ENCODE results near the gene RINL. TPM values are rescaled to one million over a fixed set of nuclear protein-coding genes. Genes with fewer than 3 reads are reported as not detected.

Gene RINL
- total RNA-seq, 4 donors from 2014 or later: 0.95 to 3.3 (median 2.9) TPM

DNA sequence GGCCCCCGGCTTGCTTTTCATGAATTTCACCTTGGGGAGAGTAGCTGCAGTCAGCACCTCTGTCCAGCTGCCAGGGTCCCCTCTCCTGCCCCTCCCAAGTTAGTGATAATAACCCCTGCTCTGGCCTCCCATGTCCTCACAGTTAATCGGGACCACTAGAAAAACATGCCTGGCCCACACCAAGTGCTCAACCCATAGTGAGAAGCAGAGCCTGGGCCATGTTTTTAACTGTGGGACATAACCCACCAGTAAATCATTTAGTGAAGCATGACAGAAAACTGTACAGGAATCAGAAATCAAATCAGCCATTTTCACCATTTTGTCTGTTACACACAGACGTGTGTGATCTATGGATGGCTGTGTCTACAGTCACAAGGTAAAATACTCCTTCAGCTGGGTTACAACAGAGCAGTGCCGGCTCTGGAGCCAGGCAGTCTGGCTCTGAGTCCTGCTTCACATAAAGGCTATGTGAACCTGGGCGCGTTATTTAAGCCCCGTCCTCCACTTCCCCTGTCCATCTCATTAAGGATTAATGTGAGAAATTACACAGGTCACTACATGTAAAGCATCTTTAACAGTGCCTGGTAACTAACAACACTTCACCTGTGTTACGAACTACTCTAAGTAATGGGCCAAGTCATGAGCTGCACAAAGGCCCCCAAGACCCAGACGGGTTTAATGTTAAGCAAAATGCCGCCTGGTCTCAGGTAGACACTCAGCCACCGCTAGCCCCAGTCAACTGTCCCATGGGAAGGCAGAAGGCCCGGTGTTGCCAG, 38.9 kb downstream of the RINL start:
- H3K36me3 ChIP-seq: peaks cover 12 to 85% of the 10 kb centered on the region in 2 donors
- in situ Hi-C loops (cut with MboI; ENCODE audit: low sequenced_read_pairs in 4 of 4) (loop anchor here in 2 of 4 donors (10.0 to 25.0 kb wide), 3 partner anchors 66 to 452 kb away; partner anchors contain the start of genes ACTN4 (in 1 of the 2), GGN (in 1 of the 2) and SPRED3 (in 1 of the 2)), intact Hi-C loops (cut with DNase I; ENCODE audit: low total_unique reads) (loop anchor here (10.0 kb wide), 2 partner anchors 404 to 566 kb away; partner anchors contain the start of genes RYR1 and ZFP36)
- H3K9me3 ChIP-seq: no peaks in the 10 kb centered on the region
- peak in 1 of 2 donors; percentile 51 for ATAC-seq
- peak in 1 of 2 donors; percentile 67 for DNase-seq
- peaks cover 70 to 72% of the 10 kb centered on the region in 2 donors for H3K4me1 ChIP-seq
- TF ChIP-seq POLR2A (IDR thresholded peaks at IDR 0.05): peak in 1 of 2 donors; percentile 18
- TF ChIP-seq, protein P1, sequence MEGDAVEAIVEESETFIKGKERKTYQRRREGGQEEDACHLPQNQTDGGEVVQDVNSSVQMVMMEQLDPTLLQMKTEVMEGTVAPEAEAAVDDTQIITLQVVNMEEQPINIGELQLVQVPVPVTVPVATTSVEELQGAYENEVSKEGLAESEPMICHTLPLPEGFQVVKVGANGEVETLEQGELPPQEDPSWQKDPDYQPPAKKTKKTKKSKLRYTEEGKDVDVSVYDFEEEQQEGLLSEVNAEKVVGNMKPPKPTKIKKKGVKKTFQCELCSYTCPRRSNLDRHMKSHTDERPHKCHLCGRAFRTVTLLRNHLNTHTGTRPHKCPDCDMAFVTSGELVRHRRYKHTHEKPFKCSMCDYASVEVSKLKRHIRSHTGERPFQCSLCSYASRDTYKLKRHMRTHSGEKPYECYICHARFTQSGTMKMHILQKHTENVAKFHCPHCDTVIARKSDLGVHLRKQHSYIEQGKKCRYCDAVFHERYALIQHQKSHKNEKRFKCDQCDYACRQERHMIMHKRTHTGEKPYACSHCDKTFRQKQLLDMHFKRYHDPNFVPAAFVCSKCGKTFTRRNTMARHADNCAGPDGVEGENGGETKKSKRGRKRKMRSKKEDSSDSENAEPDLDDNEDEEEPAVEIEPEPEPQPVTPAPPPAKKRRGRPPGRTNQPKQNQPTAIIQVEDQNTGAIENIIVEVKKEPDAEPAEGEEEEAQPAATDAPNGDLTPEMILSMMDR (IDR thresholded peaks at IDR 0.05 in 4 of 5, conservative IDR thresholded peaks at IDR 0.05 in 1 of 5): no peak
- peak overlapping the region; percentile 91 to 100 (median 98) for H3K27ac ChIP-seq
- no peak overlapping the region for H3K4me3 ChIP-seq
- no peaks in the 10 kb centered on the region for H3K27me3 ChIP-seq

DNA sequence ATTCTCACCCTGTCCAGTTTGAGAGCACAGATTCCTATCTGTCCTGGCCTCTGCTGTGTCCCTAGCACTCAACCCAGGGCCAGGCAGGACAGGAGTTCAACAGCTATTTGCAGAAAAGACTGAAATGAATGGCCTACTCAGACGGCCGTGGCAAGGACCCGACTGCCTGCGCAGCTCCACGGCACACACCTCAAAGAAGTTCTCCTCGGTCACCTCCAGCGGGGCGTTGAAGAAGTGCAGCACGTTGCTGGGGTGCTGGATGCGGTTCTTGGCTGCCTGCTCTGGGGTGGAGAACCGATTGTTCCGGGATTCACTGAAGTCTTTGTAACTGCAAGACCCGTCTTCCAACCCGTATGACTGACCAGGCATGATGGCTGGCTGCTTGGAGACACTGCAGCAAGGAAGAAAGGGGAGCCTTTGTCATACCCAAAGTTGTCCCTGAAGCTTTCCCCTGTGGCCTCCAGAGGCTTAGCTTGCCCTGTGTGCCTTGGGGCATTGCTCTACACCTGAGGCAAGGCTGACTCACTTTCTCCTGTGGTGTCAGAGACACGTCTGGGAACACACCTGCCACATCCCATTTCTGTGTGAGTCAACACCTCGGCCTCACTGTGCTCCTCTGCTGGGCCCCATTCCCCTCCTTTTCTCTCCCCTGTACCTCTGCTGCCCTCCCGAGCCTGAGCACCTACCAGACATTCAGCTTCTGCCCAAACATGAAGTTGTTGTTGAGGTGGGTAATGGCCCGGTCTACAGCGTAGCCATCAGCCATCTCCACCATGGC, 39.7 kb downstream of the RINL start:
- Histone ChIP-seq H3K4me3 (no peak overlapping the region), H3K9me3 (no peaks in the 10 kb centered on the region), H3K27me3 (no peaks in the 10 kb centered on the region), H3K4me1 (peaks cover 70 to 71% of the 10 kb centered on the region in 2 donors), H3K36me3 (peaks cover 12 to 77% of the 10 kb centered on the region in 2 donors), H3K27ac (peak overlapping the region; percentile 91 to 100 (median 98))
- DNase-seq (peak in 1 of 2 donors; percentile 82), ATAC-seq (peak; percentile 22 to 60)
- TF ChIP-seq POLR2A (IDR thresholded peaks at IDR 0.05): peak in 1 of 2 donors; percentile 25
- TF ChIP-seq, protein P1 (IDR thresholded peaks at IDR 0.05 in 4 of 5, conservative IDR thresholded peaks at IDR 0.05 in 1 of 5): peak in 2 of 5 experiments; percentile 30 to 40
- in situ Hi-C loops (cut with MboI; ENCODE audit: low sequenced_read_pairs in 4 of 4): loop anchor here in 2 of 4 donors (10.0 to 25.0 kb wide), 3 partner anchors 66 to 451 kb away; partner anchors contain the start of genes ACTN4 (in 1 of the 2), GGN (in 1 of the 2) and SPRED3 (in 1 of the 2)
- intact Hi-C loops (cut with DNase I; ENCODE audit: low total_unique reads): loop anchor here (10.0 kb wide), 2 partner anchors 404 to 566 kb away; partner anchors contain the start of genes RYR1 and ZFP36

DNA sequence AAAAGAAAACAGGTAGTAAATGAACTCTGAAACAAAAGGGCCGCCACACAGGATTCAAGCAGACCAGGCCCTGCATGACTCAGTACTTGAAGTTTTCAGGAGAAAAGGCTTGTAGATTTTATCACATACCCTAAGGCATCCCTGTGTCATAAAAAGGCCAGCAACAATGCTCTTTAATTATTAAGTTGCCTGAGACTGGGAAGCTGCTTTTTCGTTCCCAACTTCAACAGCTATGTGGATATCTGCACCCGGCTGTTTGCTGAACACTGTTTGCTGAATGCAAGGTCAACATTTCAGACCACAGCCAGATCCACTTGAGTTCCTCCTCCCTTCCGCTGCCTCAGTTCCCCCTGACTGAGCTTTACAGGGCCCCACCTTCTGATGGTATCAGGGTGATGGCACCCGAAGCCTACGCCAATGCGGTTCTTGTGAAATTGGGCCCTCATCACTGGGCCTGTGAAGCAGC, 40.4 kb downstream of the RINL start:
- in situ Hi-C loops (cut with MboI; ENCODE audit: low sequenced_read_pairs in 4 of 4): loop anchor here in 2 of 4 donors (10.0 to 25.0 kb wide), 3 partner anchors 67 to 450 kb away; partner anchors contain the start of genes ACTN4 (in 1 of the 2), GGN (in 1 of the 2) and SPRED3 (in 1 of the 2)
- Histone ChIP-seq H3K27ac (peak overlapping the region; percentile 91 to 100 (median 98)), H3K4me1 (peaks cover 69 to 76% of the 10 kb centered on the region in 2 donors), H3K4me3 (no peak overlapping the region), H3K36me3 (peaks cover 12 to 70% of the 10 kb centered on the region in 2 donors), H3K9me3 (no peaks in the 10 kb centered on the region), H3K27me3 (no peaks in the 10 kb centered on the region)
- DNase-seq (no peak), ATAC-seq (no peak)
- TF ChIP-seq POLR2A (IDR thresholded peaks at IDR 0.05): no peak
- intact Hi-C loops (cut with DNase I; ENCODE audit: low total_unique reads): loop anchor here (10.0 kb wide), 2 partner anchors 403 to 567 kb away; partner anchors contain the start of genes RYR1 and ZFP36

DNA sequence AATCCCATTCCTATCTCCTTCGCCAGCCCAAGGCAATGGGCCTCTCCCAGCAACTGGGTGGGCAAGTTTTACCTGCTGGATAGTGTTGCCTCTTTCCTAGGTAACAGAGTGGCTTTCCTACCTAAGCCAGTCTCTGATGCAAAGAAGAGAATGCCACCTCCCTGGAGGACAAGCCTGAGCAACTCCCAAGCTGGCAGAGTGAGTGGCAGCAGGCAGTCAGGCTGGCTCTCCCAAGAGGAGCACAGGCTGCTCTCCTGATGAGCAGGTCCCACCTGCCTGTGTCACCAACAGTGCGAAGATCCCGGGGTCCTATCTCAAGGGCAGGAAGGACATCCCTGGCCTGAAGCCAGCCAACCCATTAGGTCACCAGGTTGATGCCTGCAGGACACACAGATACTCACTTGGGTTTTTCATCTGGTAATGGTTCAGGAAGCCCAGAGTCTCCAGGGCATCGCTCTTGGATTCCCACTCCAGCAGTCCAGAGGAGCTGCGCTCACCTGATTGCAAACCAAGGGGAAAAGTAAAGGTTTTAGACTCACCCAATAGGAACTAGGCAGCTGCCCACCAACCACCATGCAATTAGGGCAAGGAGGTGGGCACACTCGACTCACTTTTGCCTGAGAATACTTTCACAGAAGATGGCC, 41.0 kb downstream of the RINL start:
- Histone ChIP-seq H3K4me1 (peaks cover 69 to 77% of the 10 kb centered on the region in 2 donors), H3K27me3 (no peaks in the 10 kb centered on the region), H3K36me3 (peaks cover 9 to 64% of the 10 kb centered on the region in 2 donors), H3K4me3 (no peak overlapping the region), H3K9me3 (no peaks in the 10 kb centered on the region), H3K27ac (peak overlapping the region; percentile 91 to 100 (median 98))
- intact Hi-C loops (cut with DNase I; ENCODE audit: low total_unique reads): loop anchor here (10.0 kb wide), 2 partner anchors 402 to 568 kb away; partner anchors contain the start of genes RYR1 and ZFP36
- in situ Hi-C loops (cut with MboI; ENCODE audit: low sequenced_read_pairs in 4 of 4): loop anchor here in 2 of 4 donors (10.0 to 25.0 kb wide), 3 partner anchors 68 to 450 kb away; partner anchors contain the start of genes ACTN4 (in 1 of the 2), GGN (in 1 of the 2) and SPRED3 (in 1 of the 2)
- DNase-seq: peak in 1 of 2 donors; percentile 45
- TF ChIP-seq POLR2A (IDR thresholded peaks at IDR 0.05): no peak
- TF ChIP-seq, protein P1 (IDR thresholded peaks at IDR 0.05 in 4 of 5, conservative IDR thresholded peaks at IDR 0.05 in 1 of 5): no peak
- no peak for ATAC-seq
